PFSK-1 (cell line): Measurements from ENCODE around the gene TBC1D30.

Source experiments
- FOXP2 ChIP-seq: optimal IDR thresholded peaks from 2 replicates; pipeline ENCODE3; 2011; ENCODE audit warnings: borderline replicate concordance, control low read depth, inconsistent platforms; ENCODE audit not compliant: insufficient read depth; ENCODE audit errors: extremely low read length, extremely low read depth
- POLR2AphosphoS5 ChIP-seq: IDR thresholded peaks from 2 replicates; pipeline ENCODE4 v1.6.1; 2012; ENCODE audit warnings: low read depth, mild to moderate bottlenecking, control low read depth, low read length, moderate library complexity
- SIN3A ChIP-seq: IDR thresholded peaks from 2 replicates; pipeline ENCODE4 v1.6.1; 2012; ENCODE audit warnings: mild to moderate bottlenecking, low read length, moderate library complexity, borderline replicate concordance; ENCODE audit not compliant: insufficient read depth
- TAF1 ChIP-seq: IDR thresholded peaks from 2 replicates; pipeline ENCODE4 v1.6.1; 2012; ENCODE audit warnings: low read length, control low read depth, borderline replicate concordance; ENCODE audit not compliant: insufficient read depth
- TF ChIP-seq, protein P1 (sequence below), 2 experiments: IDR thresholded peaks; 2 replicates each; pipeline versions ENCODE4 v1.6.1 to v1.8.0; 2011 to 2012; ENCODE audit warnings: low read depth in 2 of 2, low read length in 2 of 2, control low read depth in 1 of 2, inconsistent platforms in 1 of 2, mild to moderate bottlenecking in 1 of 2, moderate library complexity in 1 of 2; ENCODE audit not compliant: insufficient read depth in 1 of 2

TBC1D30 gene

GRCh38 chr12:64900540-64900939 is 76.1 kb downstream of the TBC1D30 start:
- TF ChIP-seq FOXP2, result no peak
- TF ChIP-seq TAF1, result no peak
- TF ChIP-seq, protein P1, sequence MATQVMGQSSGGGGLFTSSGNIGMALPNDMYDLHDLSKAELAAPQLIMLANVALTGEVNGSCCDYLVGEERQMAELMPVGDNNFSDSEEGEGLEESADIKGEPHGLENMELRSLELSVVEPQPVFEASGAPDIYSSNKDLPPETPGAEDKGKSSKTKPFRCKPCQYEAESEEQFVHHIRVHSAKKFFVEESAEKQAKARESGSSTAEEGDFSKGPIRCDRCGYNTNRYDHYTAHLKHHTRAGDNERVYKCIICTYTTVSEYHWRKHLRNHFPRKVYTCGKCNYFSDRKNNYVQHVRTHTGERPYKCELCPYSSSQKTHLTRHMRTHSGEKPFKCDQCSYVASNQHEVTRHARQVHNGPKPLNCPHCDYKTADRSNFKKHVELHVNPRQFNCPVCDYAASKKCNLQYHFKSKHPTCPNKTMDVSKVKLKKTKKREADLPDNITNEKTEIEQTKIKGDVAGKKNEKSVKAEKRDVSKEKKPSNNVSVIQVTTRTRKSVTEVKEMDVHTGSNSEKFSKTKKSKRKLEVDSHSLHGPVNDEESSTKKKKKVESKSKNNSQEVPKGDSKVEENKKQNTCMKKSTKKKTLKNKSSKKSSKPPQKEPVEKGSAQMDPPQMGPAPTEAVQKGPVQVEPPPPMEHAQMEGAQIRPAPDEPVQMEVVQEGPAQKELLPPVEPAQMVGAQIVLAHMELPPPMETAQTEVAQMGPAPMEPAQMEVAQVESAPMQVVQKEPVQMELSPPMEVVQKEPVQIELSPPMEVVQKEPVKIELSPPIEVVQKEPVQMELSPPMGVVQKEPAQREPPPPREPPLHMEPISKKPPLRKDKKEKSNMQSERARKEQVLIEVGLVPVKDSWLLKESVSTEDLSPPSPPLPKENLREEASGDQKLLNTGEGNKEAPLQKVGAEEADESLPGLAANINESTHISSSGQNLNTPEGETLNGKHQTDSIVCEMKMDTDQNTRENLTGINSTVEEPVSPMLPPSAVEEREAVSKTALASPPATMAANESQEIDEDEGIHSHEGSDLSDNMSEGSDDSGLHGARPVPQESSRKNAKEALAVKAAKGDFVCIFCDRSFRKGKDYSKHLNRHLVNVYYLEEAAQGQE (IDR thresholded peaks at IDR 0.05; ENCODE audit: insufficient read depth in 1 of 2, low read depth in 2 of 2, low read length in 2 of 2), result no peak
- TF ChIP-seq SIN3A, result no peak
- no peak for TF ChIP-seq POLR2AphosphoS5

DNA sequence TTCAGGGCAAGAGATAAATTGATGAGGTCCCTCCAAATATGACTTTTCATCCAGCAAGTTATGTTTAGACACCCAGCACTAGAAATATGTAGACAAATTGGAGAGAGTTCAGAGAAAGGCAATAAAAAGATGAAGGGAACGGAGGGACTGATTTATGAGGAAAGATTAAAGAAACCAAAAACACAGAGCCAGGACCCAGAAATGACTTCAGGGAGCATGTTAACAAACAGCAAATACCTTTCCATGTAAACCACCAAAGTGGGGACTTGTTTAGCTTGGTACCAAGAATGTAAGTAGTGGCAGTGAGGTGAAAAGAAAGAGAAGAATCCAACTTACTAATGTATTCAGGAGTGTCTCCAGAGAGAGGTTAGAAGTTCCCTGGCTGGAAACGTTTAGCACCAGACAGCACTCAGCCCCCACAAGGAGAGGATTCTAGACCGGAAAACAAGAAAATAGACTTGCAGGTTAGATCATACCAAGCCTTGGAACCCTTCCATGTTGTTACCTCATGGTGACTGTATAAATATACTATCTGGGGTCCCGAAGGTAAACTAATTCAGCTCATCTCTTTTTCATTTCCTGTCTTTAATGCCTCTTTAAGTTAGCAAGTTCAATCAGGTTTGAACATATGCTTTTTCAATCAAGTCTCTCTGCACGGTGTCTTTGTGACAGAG is 79.2 kb downstream of the TBC1D30 start:
- no peak for TF ChIP-seq FOXP2
- TF ChIP-seq POLR2AphosphoS5, result no peak
- TF ChIP-seq, protein P1 (IDR thresholded peaks at IDR 0.05; ENCODE audit: insufficient read depth in 1 of 2, low read depth in 2 of 2, low read length in 2 of 2), result no peak
- no peak for TF ChIP-seq SIN3A
- no peak for TF ChIP-seq TAF1

- TF ChIP-seq POLR2AphosphoS5 (no peak), SIN3A (no peak), FOXP2 (no peak), TAF1 (no peak)
- TF ChIP-seq, protein P1 (IDR thresholded peaks at IDR 0.05; ENCODE audit: insufficient read depth in 1 of 2, low read depth in 2 of 2, low read length in 2 of 2), result no peak
Measured at GRCh38 chr12:64907097-64907496, 82.7 kb downstream of the TBC1D30 start.

- TF ChIP-seq, protein P1 (IDR thresholded peaks at IDR 0.05; ENCODE audit: insufficient read depth in 1 of 2, low read depth in 2 of 2, low read length in 2 of 2), result no peak
- TF ChIP-seq FOXP2, result no peak
Measured at GRCh38 chr12:64909124-64909523, 84.7 kb downstream of the TBC1D30 start.

DNA sequence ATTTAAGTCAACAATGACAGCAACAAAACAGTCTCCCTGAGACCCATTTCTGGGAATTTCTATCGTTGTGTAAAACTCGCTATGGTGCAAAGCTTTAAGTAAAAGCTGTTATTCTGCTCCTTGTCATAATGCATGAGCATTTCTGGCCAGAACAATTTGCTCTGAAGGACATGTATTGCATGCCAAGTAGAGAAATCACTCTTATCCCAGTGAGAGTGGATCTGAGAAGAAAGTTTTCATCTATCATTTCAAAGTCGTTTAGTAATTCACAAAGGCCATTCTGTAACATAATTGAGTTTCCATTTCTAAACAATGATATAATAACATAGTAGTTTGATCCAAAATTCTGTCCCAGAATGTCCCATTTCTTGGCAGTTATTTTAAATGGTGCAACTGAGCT is 86.6 kb downstream of the TBC1D30 start:
- TF ChIP-seq POLR2AphosphoS5 (no peak), FOXP2 (no peak), TAF1 (no peak), SIN3A (no peak)
- TF ChIP-seq, protein P1 (IDR thresholded peaks at IDR 0.05; ENCODE audit: insufficient read depth in 1 of 2, low read depth in 2 of 2, low read length in 2 of 2), result no peak
